Suppressor macrophage treated with lipopolysaccharide for 4 hours (primary cell): ENCODE data around the gene UCN3.

ENCODE experiments used
- DNase-seq: peaks from one replicate; pipeline ENCODE4 v3.0.0-alpha.2; 2020

UCN3 gene

GRCh38 chr10:5364890-5365338 lies at the start of gene UCN3:
TSS of gene UCN3 (plus strand) at chr10:5364966. CDS start at chr10:5373721, 8,755 bp downstream.
- DNase-seq: no peak

GRCh38 chr10:5317547-5318107 lies 47.1 kb upstream of the UCN3 start:
- DNase-seq: peak; percentile 78

- DNase-seq: no peak
These were observed 46.6 kb upstream of the UCN3 start for GRCh38 chr10:5318148-5318547.

GRCh38 chr10:5319863-5320262 lies 44.9 kb upstream of the UCN3 start:
- DNase-seq: no peak

GRCh38 chr10:5321273-5321672 lies 43.5 kb upstream of the UCN3 start:
- DNase-seq: no peak

- DNase-seq: no peak
These were observed 41.3 kb upstream of the UCN3 start for GRCh38 chr10:5323446-5323845.

GRCh38 chr10:5325076-5325475 lies 39.7 kb upstream of the UCN3 start:
- DNase-seq: peak; percentile 16

- no peak for DNase-seq
These were observed 30.4 kb upstream of the UCN3 start for GRCh38 chr10:5334196-5334880.

- DNase-seq: no peak
These were observed 26.8 kb upstream of the UCN3 start for GRCh38 chr10:5338010-5338409.

- no peak for DNase-seq
These were observed 21.7 kb upstream of the UCN3 start for GRCh38 chr10:5343092-5343491.

GRCh38 chr10:5343561-5343960 lies 21.2 kb upstream of the UCN3 start:
- no peak for DNase-seq

- no peak for DNase-seq
These were observed 20.8 kb upstream of the UCN3 start for GRCh38 chr10:5343979-5344378.

- DNase-seq: no peak
These were observed 20.0 kb upstream of the UCN3 start for GRCh38 chr10:5344746-5345145.

GRCh38 chr10:5346881-5347280 lies 17.9 kb upstream of the UCN3 start:
- no peak for DNase-seq

GRCh38 chr10:5349362-5349761 lies 15.4 kb upstream of the UCN3 start:
- no peak for DNase-seq

- DNase-seq: peak; percentile 2
These were observed 10.7 kb upstream of the UCN3 start for GRCh38 chr10:5354068-5354467.

- DNase-seq: no peak
These were observed 9.0 kb upstream of the UCN3 start for GRCh38 chr10:5355594-5356301.

GRCh38 chr10:5356302-5356763 lies 8.4 kb upstream of the UCN3 start:
- DNase-seq: peak; percentile 34

GRCh38 chr10:5360318-5360915 lies 4.3 kb upstream of the UCN3 start:
- no peak for DNase-seq

- no peak for DNase-seq
These were observed 2.8 kb upstream of the UCN3 start for GRCh38 chr10:5361966-5362365.

- no peak for DNase-seq
These were observed 1.9 kb upstream of the UCN3 start for GRCh38 chr10:5362873-5363272.

GRCh38 chr10:5364374-5364773 lies 392 bp upstream of the UCN3 start:
- DNase-seq: no peak

- DNase-seq: no peak
These were observed 1.2 kb downstream of the UCN3 start for GRCh38 chr10:5365928-5366327.
